Esophagus muscularis mucosa (tissue), 4 donors: ENCODE data around the gene MAEA. TPM values are rescaled to one million over a fixed set of nuclear protein-coding genes. Genes with fewer than 3 reads are reported as not detected.
A peak's percentile ranks its signal among the peaks of the same experiment; 100 is the strongest.

Experiments used
- DNase-seq: peaks from one replicate; pipeline ENCODE4 v3.0.0-alpha.2; 2017; ENCODE audit errors: extremely low spot score
- H3K27ac ChIP-seq, 4 donors: fragments of 200-600 bp; sonication (generic); replicated peaks in 1 of 4; 1 replicate in 3 of 4; 2 replicates in 1 of 4; pipeline ENCODE4 v1.5.1; 2016 to 2019; ENCODE audit warnings: mild to moderate bottlenecking in 1 of 4
- H3K27me3 ChIP-seq, 4 donors: fragments of 200-600 bp; sonication (generic); one replicate each; pipeline versions ENCODE4 v1.5.1 to v1.6.0; 2016 to 2019
- H3K36me3 ChIP-seq, 4 donors: fragments of 200-600 bp; sonication (generic); one replicate each; pipeline ENCODE4 v1.5.1; 2016 to 2019
- H3K4me1 ChIP-seq, 4 donors: fragments of 200-600 bp; sonication (generic); one replicate each; pipeline ENCODE4 v1.5.1; 2016 to 2019
- H3K4me3 ChIP-seq, 4 donors: fragments of 200-600 bp; sonication (generic); 1 replicate in 2 of 4; 2 replicates in 2 of 4; pipeline ENCODE4 v1.5.1; 2016 to 2019; ENCODE audit warnings: mild to moderate bottlenecking in 4 of 4, moderate library complexity in 1 of 4
- H3K9me3 ChIP-seq, 4 donors: fragments of 200-600 bp; sonication (generic); 1 replicate in 3 of 4; 2 replicates in 1 of 4; pipeline ENCODE4 v1.5.1; 2016 to 2019
- EP300 ChIP-seq: sonication (generic); formaldehyde crosslinking; IDR thresholded peaks from one replicate; pipeline ENCODE4 v1.6.1; 2017; ENCODE audit warnings: antibody characterized with exemption
- POLR2A ChIP-seq: fragments of 450-650 bp; IDR thresholded peaks from one replicate; pipeline ENCODE4 v1.6.1; 2017; ENCODE audit warnings: antibody characterized with exemption, moderate library complexity, mild to moderate bottlenecking, low read depth
- POLR2AphosphoS5 ChIP-seq, 2 donors: sonication (generic); formaldehyde crosslinking; IDR thresholded peaks; one replicate each; pipeline ENCODE4 v1.6.1; 2017; ENCODE audit warnings: antibody characterized with exemption in 2 of 2
- WGBS: methylation state at CpG from one replicate; pipeline ENCODE4 v1.1.5; 2018; 5-methylcytosine and 5-hydroxymethylcytosine counted together
- intact Hi-C: fragments of 100-400 bp; cut with DNase I; formaldehyde crosslinking; loops from one replicate; pipeline ENCODE4 v1.15.1; 2023
- total RNA-seq, 4 donors: library from RNA; depleted of rRNA; stranded (reverse); fragments of >200 nt; gene quantifications; one replicate each; pipeline versions ENCODE4 v1.1.0 to v1.2.1, GENCODE V29; 2016
- TF ChIP-seq, protein P1 (sequence below), 3 experiments: fragments of 200-600 bp in 2 of 3; fragments of 450-650 bp in 1 of 3; sonication (generic) in 2 of 3; IDR thresholded peaks; one replicate each; pipeline ENCODE4 v1.5.1; 2017 to 2019; ENCODE audit warnings: antibody characterized with exemption in 3 of 3, mild to moderate bottlenecking in 2 of 3, moderate library complexity in 1 of 3

Gene MAEA
- total RNA-seq, 4 donors from 2014 or later, result 54.5 to 63.1 (median 59.8) TPM

GRCh38 chr4:1250921-1251772 lies 38.5 kb upstream of the MAEA start:
- WGBS, result 98% methylated on average over 33 of the region's 33 CpGs
- intact Hi-C loops, result loop anchor here (5.0 kb wide), 1 partner anchor 56 kb away; no protein-coding TSS in a partner anchor
- DNase-seq, result no peak

GRCh38 chr4:1251773-1252066 lies 38.0 kb upstream of the MAEA start:
- peaks cover 0 to 6% (median 2%) of the 10 kb centered on the region in 4 donors for H3K36me3 ChIP-seq
- H3K4me3 ChIP-seq, result no peak overlapping the region
- no peaks in the 10 kb centered on the region for H3K9me3 ChIP-seq
- intact Hi-C loops, result loop anchor here (5.0 kb wide), 1 partner anchor 56 kb away; no protein-coding TSS in a partner anchor
- no peak for DNase-seq
- H3K27ac ChIP-seq, result no peak overlapping the region
- TF ChIP-seq EP300, result no peak
- no peak for TF ChIP-seq POLR2AphosphoS5 (IDR thresholded peaks at IDR 0.05)
- TF ChIP-seq, protein P1, sequence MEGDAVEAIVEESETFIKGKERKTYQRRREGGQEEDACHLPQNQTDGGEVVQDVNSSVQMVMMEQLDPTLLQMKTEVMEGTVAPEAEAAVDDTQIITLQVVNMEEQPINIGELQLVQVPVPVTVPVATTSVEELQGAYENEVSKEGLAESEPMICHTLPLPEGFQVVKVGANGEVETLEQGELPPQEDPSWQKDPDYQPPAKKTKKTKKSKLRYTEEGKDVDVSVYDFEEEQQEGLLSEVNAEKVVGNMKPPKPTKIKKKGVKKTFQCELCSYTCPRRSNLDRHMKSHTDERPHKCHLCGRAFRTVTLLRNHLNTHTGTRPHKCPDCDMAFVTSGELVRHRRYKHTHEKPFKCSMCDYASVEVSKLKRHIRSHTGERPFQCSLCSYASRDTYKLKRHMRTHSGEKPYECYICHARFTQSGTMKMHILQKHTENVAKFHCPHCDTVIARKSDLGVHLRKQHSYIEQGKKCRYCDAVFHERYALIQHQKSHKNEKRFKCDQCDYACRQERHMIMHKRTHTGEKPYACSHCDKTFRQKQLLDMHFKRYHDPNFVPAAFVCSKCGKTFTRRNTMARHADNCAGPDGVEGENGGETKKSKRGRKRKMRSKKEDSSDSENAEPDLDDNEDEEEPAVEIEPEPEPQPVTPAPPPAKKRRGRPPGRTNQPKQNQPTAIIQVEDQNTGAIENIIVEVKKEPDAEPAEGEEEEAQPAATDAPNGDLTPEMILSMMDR (IDR thresholded peaks at IDR 0.05), result no peak
- no peak for TF ChIP-seq POLR2A
- H3K4me1 ChIP-seq, result peaks cover 28 to 43% (median 30%) of the 10 kb centered on the region in 4 donors
- WGBS, result 98% methylated on average over 11 of the region's 11 CpGs
- H3K27me3 ChIP-seq, result no peaks in the 10 kb centered on the region

More at GRCh38 chr4:1250921-1251772, 38.5 kb upstream of the MAEA start:
- Histone ChIP-seq H3K36me3 (peaks cover 0 to 6% (median 2%) of the 10 kb centered on the region in 4 donors), H3K27me3 (no peaks in the 10 kb centered on the region), H3K4me3 (no peak overlapping the region), H3K27ac (peak overlapping the region in 1 of 4 donors; percentile 91), H3K4me1 (peaks cover 33 to 49% (median 36%) of the 10 kb centered on the region in 4 donors), H3K9me3 (no peaks in the 10 kb centered on the region)
- no peak for TF ChIP-seq POLR2AphosphoS5 (IDR thresholded peaks at IDR 0.05)
- TF ChIP-seq, protein P1 (IDR thresholded peaks at IDR 0.05), result no peak
- no peak for TF ChIP-seq EP300
- TF ChIP-seq POLR2A, result no peak

GRCh38 chr4:1252928-1253492 lies 36.7 kb upstream of the MAEA start:
- WGBS, result 98% methylated on average over 6 of the region's 6 CpGs

GRCh38 chr4:1253831-1254230 lies 35.9 kb upstream of the MAEA start:
- 97% methylated on average over 5 of the region's 5 CpGs for WGBS
- no peak for DNase-seq
- no peaks in the 10 kb centered on the region for H3K9me3 ChIP-seq
- intact Hi-C loops, result loop anchor here (5.0 kb wide), 1 partner anchor 53 kb away; no protein-coding TSS in a partner anchor
- peaks cover 0 to 6% (median 2%) of the 10 kb centered on the region in 4 donors for H3K36me3 ChIP-seq
- H3K4me3 ChIP-seq, result no peak overlapping the region
- peaks cover 19 to 33% (median 21%) of the 10 kb centered on the region in 4 donors for H3K4me1 ChIP-seq
- no peak overlapping the region for H3K27ac ChIP-seq
- no peak for TF ChIP-seq EP300
- TF ChIP-seq POLR2AphosphoS5 (IDR thresholded peaks at IDR 0.05), result no peak
- TF ChIP-seq, protein P1 (IDR thresholded peaks at IDR 0.05), result no peak
- TF ChIP-seq POLR2A, result no peak
- H3K27me3 ChIP-seq, result no peaks in the 10 kb centered on the region

More at GRCh38 chr4:1252928-1253492, 36.7 kb upstream of the MAEA start:
- no peak for TF ChIP-seq POLR2AphosphoS5 (IDR thresholded peaks at IDR 0.05)
- TF ChIP-seq, protein P1 (IDR thresholded peaks at IDR 0.05), result no peak
- TF ChIP-seq EP300, result no peak
- TF ChIP-seq POLR2A, result no peak
- DNase-seq, result no peak
- Histone ChIP-seq H3K4me3 (no peak overlapping the region), H3K36me3 (peaks cover 0 to 6% (median 2%) of the 10 kb centered on the region in 4 donors), H3K4me1 (peaks cover 19 to 33% (median 21%) of the 10 kb centered on the region in 4 donors), H3K27ac (no peak overlapping the region), H3K27me3 (no peaks in the 10 kb centered on the region), H3K9me3 (no peaks in the 10 kb centered on the region)
- intact Hi-C loops, result loop anchor here (5.0 kb wide), 1 partner anchor 54 kb away; no protein-coding TSS in a partner anchor
